GM12875 (cell line): ENCODE measurements around the gene GUCY1A1.

ENCODE experiments used
- H3K4me3 ChIP-seq: one replicate; pipeline ENCODE4 v1.5.1; 2011; ENCODE audit warnings: low read depth, low read length, control low read depth
- CTCF ChIP-seq: IDR thresholded peaks from 2 replicates; pipeline ENCODE4 v1.5.1; 2011; ENCODE audit warnings: low read depth, mild to moderate bottlenecking, control low read depth, inconsistent platforms, low read length, moderate library complexity, borderline replicate concordance; ENCODE audit not compliant: insufficient read depth

The GUCY1A1 gene

GRCh38 chr4:155769090-155769489 is 102.4 kb downstream of the GUCY1A1 start:
- no peak for TF ChIP-seq CTCF

GRCh38 chr4:155772459-155773195 is 106.0 kb downstream of the GUCY1A1 start:
- H3K4me3 ChIP-seq: no peak overlapping the region
- TF ChIP-seq CTCF: no peak

More at GRCh38 chr4:155769090-155769489, 102.4 kb downstream of the GUCY1A1 start:
- H3K4me3 ChIP-seq: no peak overlapping the region

GRCh38 chr4:155773196-155773800 is 106.7 kb downstream of the GUCY1A1 start:
- no peak for TF ChIP-seq CTCF
- H3K4me3 ChIP-seq: no peak overlapping the region

- TF ChIP-seq CTCF: no peak
- no peak overlapping the region for H3K4me3 ChIP-seq
Observed at GRCh38 chr4:155774033-155774432, 107.4 kb downstream of the GUCY1A1 start.

GRCh38 chr4:155777971-155778735 is 111.5 kb downstream of the GUCY1A1 start:
- no peak for TF ChIP-seq CTCF
- H3K4me3 ChIP-seq: no peak overlapping the region

GRCh38 chr4:155780775-155781174 is 114.1 kb downstream of the GUCY1A1 start:
- H3K4me3 ChIP-seq: no peak overlapping the region
- no peak for TF ChIP-seq CTCF
